ENCODE measurements around the gene GABRP.
"Not testable (repeated sequence)": the region's sequence is repeated elsewhere in the genome, so short reads cannot be mapped to it uniquely, and the experiment has no call there.

The GABRP gene

GRCh38 chr5:170795154-170795553 is 11.6 kb downstream of the GABRP start:
- no peak for DNase-seq

GRCh38 chr5:170805666-170806065 is 22.1 kb downstream of the GABRP start:
- no peak for DNase-seq

- DNase-seq: no peak
These were observed 26.0 kb downstream of the GABRP start for GRCh38 chr5:170809551-170809950.

GRCh38 chr5:170811719-170812118 is 28.2 kb downstream of the GABRP start:
- no peak for DNase-seq

- DNase-seq: no peak
These were observed 29.7 kb downstream of the GABRP start for GRCh38 chr5:170813231-170813630.

GRCh38 chr5:170817195-170817594 is 33.7 kb downstream of the GABRP start:
- DNase-seq: no peak

GRCh38 chr5:170818232-170818631 is 34.7 kb downstream of the GABRP start:
- DNase-seq: no peak

- DNase-seq: no peak
These were observed 36.3 kb downstream of the GABRP start for GRCh38 chr5:170819824-170820223.

GRCh38 chr5:170821257-170821800 is 37.8 kb downstream of the GABRP start:
- no peak for DNase-seq

GRCh38 chr5:170826117-170826516 is 42.6 kb downstream of the GABRP start:
- DNase-seq: no peak

GRCh38 chr5:170832241-170832640 is 48.7 kb downstream of the GABRP start:
- no peak for DNase-seq

- DNase-seq: not testable (repeated sequence)
These were observed 50.5 kb downstream of the GABRP start for GRCh38 chr5:170833981-170834380.

- no peak for DNase-seq
These were observed 52.7 kb downstream of the GABRP start for GRCh38 chr5:170836226-170836625.

GRCh38 chr5:170843870-170844269 is 60.3 kb downstream of the GABRP start:
- DNase-seq: no peak

GRCh38 chr5:170844651-170845050 is 61.1 kb downstream of the GABRP start:
- DNase-seq: no peak

GRCh38 chr5:170846416-170846815 is 62.9 kb downstream of the GABRP start:
- no peak for DNase-seq

GRCh38 chr5:170846846-170847245 is 63.3 kb downstream of the GABRP start:
- DNase-seq: no peak

GRCh38 chr5:170848033-170848432 is 64.5 kb downstream of the GABRP start:
- DNase-seq: no peak

GRCh38 chr5:170849374-170849773 is 65.8 kb downstream of the GABRP start:
- DNase-seq: no peak

- DNase-seq: no peak
These were observed 71.0 kb downstream of the GABRP start for GRCh38 chr5:170854566-170854965.

GRCh38 chr5:170857066-170857465 is 73.5 kb downstream of the GABRP start:
- DNase-seq: no peak

- DNase-seq: no peak
These were observed 76.9 kb downstream of the GABRP start for GRCh38 chr5:170860415-170860814.

GRCh38 chr5:170860818-170861666 is 77.5 kb downstream of the GABRP start:
- DNase-seq: no peak

- DNase-seq: no peak
These were observed 78.1 kb downstream of the GABRP start for GRCh38 chr5:170861667-170861916.
